Measurements from ENCODE around the gene ZHX3.
"Not testable (repeated sequence)": the region's sequence is repeated elsewhere in the genome, so short reads cannot be mapped to it uniquely, and the experiment has no call there.

The ZHX3 gene

DNA sequence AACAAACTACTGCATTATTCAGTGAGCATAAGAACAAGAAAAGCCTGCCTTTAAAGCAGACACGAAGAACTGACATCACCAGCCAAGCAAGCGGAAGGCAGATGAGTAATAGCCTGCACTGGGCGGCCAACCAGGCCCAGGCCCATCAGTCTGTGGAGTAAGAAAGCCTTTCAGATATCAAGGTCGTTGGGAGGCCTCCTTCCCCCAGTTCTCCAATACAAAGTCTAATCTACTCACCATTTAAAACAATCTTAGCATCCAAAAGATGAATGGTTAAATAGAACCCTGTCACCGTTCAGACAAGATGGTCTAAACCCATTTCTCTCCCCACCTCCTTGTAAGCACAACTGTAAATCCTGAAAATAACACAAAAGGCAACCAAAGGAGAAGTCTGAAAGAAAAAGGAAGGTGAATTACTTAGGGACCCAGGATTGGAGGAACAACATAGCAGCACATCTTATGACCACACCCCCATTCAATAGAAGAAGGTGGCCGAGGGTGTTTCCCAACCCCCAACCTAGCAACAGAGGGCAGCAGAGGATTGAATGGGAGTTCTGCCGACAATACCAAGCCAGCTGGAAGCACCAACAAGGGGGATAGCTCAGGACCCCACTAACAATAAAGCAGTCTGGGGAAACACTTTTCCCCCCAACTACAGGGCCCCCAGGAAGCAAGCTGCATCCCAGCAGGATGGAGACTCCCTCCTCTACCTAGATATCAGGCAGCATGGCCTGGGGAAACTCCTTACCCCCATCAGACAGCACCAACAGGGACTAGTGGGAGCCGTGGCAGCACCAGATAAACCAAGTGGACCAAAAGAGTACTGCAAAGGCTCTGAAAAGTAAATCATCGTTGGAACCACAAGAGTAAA is 67.9 kb downstream of the ZHX3 start:
- peak in 1 of 2 donors; percentile 44 for DNase-seq

DNA sequence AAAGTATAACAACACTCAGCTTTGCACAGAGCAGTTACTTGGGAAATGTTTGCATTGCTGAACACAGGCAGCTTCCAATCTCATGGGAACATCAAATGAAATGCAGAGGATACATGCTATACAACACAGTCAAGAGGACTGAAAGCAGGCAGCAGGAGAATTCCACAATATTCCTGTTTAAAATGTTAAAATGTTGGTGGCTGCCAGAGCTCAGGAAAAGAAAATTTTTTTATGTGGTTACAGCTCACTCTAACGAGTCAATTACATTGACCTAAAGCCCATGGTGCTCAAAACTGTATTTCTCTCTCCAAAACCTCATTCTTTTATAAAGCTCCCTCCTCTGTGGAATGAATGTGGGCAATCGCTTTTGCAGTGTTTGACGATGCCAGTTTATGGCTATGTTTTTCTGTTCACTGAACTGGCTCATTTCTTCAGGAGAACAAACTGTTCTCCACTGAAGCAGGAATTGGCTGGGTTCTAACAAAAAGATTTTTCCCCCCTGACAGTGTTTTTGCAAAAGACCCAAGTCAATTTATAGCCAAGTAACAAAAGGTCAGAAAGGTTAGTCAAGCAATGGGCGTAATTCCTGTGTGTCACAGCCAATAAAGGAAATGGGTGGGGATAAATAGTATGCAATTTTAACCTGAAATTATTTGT is 69.0 kb downstream of the ZHX3 start:
- DNase-seq, result no peak

DNA sequence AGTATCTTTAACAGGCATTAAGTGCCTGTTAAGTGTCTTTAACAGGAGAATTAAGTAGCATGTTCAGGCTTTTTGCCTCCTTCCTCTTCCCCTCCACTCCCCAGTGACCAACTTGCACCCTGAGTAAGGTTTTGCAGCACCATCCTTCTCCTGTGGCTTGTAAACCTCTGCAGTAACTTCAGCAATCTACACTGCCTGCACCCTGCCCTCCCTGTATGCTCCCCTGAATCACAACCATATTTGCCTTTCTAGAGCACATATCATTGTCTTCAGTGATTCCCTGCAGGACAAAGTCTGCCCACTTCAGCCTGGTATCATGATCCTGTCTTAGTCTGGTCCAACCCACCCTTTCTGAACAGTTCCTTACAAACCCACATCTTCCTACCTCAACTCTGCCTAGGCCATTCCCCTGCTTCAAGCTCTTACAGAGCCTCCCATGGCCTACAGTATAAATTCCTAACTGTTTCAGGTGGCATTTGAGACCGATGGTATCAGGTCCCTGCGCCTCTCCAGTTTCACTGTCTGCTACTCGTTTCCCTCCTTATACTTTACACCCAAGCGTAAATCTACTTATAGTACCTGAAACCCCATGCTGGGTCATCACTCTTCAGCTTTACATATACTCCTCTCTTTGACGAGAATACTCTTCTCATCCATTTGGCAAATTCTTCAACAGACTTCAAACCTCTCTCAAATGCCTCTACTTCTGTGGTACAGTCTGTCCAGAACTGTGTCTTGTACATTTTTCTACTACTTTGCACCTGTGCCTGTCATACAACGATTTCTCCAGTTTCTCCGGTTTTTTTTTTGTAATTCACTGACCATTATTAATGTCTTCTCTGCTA is 69.8 kb downstream of the ZHX3 start:
- DNase-seq, result no peak

DNA sequence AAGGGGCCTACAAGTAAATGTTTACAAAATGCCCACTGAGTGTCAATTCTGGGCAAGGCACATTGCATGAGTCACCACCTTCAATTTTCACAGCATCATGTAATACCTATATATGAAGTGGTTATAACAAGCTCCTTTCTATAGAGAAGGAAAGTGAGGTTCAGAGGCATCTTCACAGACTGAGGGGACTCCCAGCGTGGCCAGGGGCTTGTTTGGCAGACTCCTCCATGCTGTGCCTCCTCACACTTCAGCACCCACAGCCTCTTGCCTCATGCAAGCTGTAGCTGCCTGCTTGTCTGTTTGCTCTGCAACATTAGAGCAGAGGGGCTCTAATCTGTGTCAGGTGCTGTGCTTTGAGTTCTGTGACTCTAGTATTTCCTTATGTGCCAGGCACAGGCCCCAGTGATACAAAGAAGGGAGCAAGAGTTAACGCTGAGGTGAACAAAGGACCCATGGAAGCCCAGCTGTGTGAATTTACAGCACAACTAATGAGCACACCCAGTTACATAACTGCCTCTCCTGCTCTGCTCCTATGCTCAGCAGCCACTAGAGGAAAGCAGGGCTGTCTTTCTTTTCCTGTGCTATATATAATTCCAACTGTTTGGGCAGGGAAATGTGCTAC is 72.3 kb downstream of the ZHX3 start:
- no peak for DNase-seq

DNA sequence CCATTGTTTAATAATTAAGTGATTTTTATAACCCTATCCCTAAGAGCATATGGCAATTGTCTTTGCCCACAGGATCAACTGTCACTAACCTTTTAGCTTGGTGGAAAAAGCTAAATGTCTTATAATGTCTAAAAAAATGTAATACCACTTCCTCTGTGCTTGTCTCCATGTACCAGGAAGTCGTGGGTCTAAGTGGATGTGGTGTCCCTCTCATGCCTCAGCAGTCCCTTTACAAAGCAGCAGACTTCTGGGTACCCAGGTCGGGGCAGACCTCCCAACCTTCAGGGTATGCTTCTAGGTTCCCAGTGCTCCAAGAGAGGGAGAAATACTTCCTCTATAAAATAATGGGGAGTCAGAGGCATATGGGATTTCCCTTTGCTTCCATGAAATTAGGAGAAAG is 74.7 kb downstream of the ZHX3 start:
- DNase-seq, result peak in 1 of 2 donors; percentile 9

DNA sequence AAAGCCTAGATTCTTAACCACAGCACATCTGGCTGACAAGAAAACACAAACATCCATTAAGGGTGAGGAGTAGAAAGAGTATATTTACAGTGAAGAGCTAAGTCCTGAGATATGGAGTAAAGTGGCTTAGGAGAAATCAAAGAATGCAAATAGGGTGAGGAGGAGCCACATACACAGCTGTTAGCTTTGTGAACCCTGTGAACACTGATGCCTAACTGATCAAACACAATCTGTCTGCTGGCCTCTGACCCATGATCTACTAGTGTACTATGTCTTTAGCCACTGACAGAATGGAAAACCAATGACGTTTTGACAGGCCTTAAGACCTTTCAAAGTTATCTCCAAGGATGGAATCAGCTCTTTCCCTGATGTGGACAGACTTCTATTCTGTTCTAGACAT is 75.2 kb downstream of the ZHX3 start:
- DNase-seq, result no peak

DNA sequence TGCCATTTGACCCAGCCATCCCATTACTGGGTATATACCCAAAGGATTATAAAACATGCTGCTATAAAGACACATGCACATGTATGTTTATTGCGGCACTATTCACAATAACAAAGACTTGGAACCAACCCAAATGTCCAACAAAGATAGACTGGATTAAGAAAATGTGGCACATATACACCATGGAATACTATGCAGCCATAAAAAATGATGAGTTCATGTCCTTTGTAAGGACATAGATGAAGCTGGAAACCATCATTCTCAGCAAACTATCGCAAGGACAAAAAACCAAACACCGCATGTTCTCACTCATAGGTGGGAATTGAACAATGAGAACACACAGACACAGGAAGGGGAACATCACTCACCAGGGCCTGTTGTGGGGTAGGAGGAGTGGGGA is 80.3 kb downstream of the ZHX3 start:
- not testable (repeated sequence) for DNase-seq

DNA sequence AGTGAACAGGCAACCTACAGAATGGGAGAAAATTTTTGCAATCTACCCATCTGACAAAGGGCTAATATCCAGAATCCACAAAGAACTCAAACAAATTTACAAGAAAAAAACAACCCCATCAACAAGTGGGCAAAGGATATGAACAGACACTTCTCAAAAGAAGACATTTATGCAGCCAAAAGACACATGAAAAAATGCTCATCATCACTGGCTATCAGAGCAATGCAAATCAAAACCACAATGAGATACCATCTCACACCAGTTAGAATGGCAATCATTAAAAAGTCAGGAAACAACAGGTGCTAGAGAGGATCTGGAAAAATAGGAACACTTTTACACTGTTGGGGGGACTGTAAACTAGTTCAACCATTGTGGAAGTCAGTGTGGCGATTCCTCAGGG is 80.7 kb downstream of the ZHX3 start:
- DNase-seq, result not testable (repeated sequence)

DNA sequence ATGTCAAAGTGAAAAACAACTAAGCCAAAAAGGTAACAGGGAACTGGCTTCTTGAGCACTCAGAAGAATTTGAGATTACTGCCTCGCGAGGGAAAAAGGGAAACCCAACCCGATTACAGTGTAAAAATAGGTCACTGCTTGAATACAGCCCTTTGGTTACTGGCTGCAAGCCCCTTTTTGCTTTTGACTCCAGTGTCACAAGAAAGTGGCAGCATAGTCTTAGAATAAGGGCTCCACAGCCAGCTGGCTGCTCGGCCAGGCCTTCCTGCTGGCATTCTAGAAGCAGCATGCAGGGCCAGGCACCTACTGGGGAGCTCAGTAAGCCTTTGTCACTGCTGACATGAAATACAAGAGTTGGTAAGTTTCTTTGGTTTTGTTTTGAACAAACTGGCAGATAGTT is 83.0 kb downstream of the ZHX3 start:
- no peak for DNase-seq

DNA sequence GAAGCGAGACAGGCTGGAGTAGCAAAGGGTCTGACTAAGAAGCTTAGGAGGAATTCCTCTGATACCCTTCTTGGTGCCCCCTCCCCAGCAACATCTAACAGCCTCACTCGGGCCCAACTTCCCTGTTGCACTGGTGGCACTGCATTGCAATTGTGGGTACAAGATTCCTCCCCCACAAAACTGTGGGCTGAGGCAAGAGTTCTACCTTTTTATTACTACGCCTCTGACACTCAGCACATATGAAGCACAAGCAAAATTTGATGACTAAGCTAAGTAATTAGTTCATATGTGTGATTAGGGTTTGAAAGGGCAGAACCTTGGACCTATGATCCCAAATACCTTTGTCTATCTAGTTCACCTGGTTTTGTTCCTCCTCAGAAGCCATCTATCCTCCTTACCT is 83.5 kb downstream of the ZHX3 start:
- peak in 1 of 2 donors; percentile 13 for DNase-seq

DNA sequence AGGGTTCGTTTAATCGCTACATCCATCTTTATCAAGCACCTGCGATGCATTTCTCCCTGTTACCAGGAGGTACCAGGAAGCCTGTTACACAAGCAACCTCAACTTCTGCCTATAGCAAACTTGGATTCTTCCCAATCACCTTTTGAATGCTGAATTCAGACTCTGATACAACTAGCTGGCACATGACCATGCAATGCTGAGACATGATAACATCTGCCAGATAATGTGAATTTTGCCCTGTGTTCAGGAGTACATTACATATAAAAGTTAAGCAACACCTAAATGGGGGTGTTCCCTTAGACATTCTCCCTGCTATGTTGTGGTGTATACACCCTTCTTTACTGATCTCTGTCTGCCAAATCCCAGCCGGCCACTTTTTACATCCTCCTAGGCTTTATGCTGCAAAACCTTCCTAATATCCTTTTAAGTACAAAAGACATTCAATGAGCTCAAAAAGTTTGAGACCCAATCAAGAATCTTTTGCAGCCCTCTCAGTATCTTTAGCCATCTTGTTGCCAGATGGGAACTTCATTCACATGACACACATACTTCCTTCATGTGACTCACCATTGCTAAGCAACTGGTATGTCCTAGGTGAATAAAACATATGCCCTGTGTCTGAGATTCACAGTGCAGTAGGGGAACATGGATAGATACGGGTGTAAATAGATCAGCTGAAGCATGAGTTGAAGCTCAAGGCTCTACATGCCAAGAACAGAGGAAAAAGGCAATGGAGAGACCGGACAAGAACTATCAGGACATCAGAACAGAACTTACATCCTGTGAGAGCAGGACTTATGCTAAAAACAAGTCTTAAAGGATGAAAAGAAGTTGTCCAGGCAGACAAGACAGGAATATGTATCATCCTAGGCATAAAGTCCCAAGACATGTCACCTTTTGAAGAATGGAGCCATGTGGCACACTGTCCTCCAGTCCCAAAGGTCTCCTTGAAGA is 84.3 kb downstream of the ZHX3 start:
- peak; percentile 50 for DNase-seq

DNA sequence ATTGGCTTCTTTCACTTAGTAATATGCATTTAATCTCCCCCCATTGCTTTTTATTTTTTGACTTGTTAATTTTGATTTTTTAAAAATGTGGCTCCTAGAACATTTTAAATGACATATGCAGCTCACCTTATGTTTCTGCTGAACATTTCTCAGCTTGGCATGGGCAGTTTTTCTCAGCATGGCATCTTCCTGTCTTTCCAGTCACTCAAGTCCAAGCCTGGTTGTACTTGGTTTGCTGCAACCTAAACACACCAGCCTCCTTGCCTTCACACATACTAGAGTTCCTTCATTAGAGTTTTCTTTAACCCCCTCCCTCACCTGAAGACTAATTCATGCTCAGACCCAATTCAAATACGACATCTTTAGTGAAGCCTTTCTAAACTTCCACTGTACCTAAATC is 86.4 kb downstream of the ZHX3 start:
- DNase-seq, result no peak

DNA sequence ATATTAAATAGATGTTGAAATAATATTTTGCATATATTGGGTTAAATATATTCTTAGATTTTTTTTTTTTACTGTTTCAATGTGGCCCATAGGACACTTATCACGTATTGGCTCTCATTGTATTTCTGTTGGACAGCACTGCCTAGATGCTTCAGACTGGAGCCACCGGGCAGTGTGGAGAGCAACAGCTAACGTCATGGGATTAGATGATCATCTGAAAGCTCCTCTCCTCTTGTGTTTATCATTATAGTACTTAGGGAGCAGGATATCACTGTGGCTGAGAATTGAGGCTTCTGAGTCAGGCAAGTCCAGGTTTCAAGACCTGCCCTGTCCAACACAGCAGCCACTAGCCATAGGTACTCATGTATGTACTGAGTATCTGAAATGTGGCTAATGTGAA is 87.4 kb downstream of the ZHX3 start:
- DNase-seq, result no peak

DNA sequence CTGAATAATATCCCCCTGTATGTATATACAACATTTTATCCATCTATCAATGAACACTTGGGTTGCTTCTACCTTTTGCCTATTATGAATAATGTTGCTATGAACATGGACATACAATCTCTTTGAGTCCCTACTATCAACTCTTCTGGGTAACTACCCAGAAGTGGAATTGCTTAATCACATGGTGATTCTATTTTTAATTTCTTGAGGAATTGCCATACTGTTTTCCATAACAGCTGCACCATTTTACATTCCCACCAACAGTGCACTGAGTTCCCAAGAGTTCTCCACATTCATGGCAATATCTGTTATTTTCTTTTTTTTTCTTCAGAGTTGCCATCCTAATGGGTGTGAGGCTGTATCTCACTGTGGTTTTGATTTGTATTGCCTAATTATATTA is 88.3 kb downstream of the ZHX3 start:
- DNase-seq, result no peak

DNA sequence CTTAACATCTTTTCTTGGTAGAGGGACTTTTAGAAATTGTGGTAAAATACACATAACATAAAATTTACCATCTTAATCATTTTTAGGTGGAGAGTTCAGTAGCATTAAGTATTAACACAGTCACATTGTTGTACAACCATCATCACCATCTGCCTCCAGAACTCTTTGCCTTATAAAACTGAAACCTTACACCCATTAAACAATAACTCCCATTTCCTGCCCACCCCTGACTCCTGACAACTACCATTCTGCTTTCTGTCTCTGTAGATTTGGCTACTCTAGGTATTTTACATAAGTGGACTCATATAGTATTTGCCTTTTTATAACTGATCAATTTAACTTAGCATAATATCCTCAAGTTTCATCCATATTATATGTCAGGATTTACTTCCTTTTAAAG is 88.7 kb downstream of the ZHX3 start:
- DNase-seq, result no peak

DNA sequence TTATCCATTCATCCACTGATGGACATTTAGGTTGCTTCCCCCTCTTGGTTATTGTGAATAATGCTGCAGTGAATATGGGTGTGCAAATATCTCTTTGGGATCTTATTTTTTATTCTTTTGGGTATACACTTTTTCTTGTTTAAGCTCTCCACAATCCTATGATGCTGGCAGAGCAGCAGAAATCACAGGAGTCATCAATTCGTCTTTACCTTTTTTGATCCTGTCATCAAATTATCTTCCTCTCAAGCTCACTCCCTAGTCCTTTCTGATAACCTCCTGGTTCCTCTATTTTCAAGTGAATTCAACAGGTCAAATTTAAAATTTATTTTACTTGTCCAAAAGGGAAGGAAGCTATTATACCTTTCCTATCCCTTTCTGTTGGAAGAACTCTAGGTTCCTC is 91.1 kb downstream of the ZHX3 start:
- no peak for DNase-seq

DNA sequence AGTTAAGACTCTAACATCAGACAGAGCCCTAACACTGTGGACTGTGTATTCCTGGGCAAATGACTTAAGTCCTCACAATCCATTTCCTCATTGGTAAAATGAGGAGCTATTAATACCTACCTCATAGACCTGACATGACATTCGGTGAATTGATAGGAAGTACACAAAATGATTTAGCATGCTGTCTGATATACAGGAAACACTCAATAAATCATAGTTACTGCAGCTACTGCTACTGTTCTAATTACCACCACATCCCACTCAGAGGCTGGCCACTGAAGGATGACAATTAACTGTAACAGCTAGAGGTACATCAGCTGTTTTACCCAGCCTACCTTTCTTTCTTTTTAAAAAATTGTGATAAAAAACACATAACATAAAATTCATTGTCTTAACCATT is 92.4 kb downstream of the ZHX3 start:
- no peak for DNase-seq

DNA sequence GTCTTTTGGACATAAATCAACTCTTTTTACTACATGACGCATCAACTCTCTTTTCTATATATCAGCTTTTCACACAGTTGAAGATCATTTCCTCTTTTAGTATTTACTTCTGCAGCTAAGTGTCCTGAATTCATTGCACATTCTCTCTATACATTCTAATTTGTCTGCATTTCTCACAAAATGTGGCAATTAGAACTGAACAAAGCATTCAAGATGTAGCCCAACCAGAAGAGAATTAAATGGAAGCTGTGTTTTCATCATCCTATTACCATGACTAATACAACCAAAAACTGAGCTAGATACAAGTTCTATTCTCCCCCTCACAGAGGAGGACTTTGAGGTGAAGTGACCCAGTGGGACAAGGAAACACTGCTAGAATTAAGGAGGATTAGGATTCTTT is 93.2 kb downstream of the ZHX3 start:
- no peak for DNase-seq

DNA sequence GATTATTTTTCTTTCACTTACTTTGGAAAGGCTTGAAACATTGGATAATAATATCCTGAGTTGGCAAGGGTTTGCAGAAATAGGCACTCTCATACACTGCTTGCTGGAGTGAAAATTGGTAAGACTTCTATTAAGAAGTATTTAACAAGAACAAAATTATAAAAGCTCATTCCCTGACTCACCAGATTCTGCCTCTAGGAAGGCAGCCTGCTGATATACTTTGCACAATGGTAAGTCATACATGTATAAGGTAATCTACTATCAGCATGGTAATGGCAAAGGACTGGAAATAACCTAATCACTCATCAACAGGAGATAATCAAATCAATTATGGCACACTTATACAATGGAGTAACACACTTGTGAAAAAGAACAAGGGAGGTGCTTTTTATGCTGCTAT is 94.4 kb downstream of the ZHX3 start:
- DNase-seq, result no peak

DNA sequence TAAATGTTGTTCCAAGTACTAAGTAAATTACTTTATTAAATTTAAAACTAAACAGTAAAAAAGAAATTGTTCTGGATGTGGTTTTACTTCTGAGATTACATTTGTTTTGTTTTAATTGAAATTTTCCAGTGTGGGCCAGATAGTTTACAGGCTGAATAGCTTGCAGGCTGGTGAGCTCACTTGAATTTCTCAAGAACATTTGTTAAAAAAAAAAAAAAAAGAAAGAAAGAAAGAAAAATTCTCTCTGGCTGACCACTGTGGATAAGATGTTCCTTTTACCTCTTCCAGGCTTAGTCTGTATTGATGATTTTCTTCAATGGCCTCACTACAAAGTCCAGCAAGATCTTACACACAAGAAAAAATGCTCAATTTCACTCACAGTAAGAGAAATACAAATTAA is 94.8 kb downstream of the ZHX3 start:
- no peak for DNase-seq

DNA sequence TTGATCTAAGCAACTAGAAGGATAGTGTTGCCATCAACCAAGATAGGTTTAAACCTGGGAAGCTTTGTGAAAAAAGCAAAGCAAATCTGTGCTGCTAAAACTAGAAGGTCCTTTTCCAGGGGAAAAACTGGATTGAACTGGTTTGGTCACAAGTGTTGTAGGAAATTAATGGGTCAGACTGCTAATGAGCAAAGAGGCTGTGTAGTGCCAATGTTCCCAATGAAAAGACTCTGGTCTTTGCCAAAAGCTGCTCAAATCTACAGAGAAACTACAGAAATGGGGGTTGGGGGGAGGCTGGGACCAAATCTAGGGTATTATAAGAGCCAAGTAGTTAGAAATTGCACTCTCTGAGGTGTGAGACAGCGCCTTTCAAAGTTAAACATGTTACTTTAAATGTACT is 95.2 kb downstream of the ZHX3 start:
- no peak for DNase-seq

All from inflammatory macrophage (primary cell).